ENCODE measurements around the gene PLCD4.

- TF ChIP-seq FOXM1 (IDR thresholded peaks at IDR 0.05; ENCODE audit: low read depth, low read length) (no peak), LARP7 (IDR thresholded peaks at IDR 0.05) (no peak), CTCF (IDR thresholded peaks at IDR 0.05 in 2 of 3, conservative IDR thresholded peaks at IDR 0.05 in 1 of 3; ENCODE audit: control insufficient read depth in 2 of 3, extremely low read depth in 1 of 3, insufficient read depth in 1 of 3, low read depth in 3 of 3, low read length in 3 of 3) (no peak), RAD21 (IDR thresholded peaks at IDR 0.05; ENCODE audit: insufficient read depth, low read depth, low read length) (no peak), KLF5 (IDR thresholded peaks at IDR 0.05; ENCODE audit: partially characterized antibody) (no peak), EED (IDR thresholded peaks at IDR 0.05; ENCODE audit: low read depth) (no peak), POLR2AphosphoS5 (IDR thresholded peaks at IDR 0.05; ENCODE audit: low read length) (no peak)
Observed at GRCh38 chr2:218662827-218663226, 55.1 kb downstream of the PLCD4 start.

All from GM12878 (cell line).